HUES48 (cell line): ENCODE measurements around the gene PSMB10.
A peak's percentile ranks its signal among the peaks of the same experiment; 100 is the strongest.
"Not testable (repeated sequence)": the region's sequence is repeated elsewhere in the genome, so short reads cannot be mapped to it uniquely, and the experiment has no call there.

ENCODE experiments used
- H3K27ac ChIP-seq: one replicate; pipeline ENCODE4 v1.7.0; 2013; ENCODE audit warnings: low read depth, low read length, inconsistent platforms
- H3K27me3 ChIP-seq: 2 replicates; pipeline ENCODE4 v1.6.1; 2013; ENCODE audit warnings: mild to moderate bottlenecking, low read length; ENCODE audit not compliant: control insufficient read depth, insufficient read depth
- H3K36me3 ChIP-seq: 2 replicates; pipeline ENCODE4 v1.6.1; 2013; ENCODE audit warnings: low read length; ENCODE audit not compliant: control insufficient read depth, insufficient read depth
- H3K4me1 ChIP-seq: 2 replicates; pipeline ENCODE4 v1.6.1; 2013; ENCODE audit warnings: mild to moderate bottlenecking, low read length; ENCODE audit not compliant: control insufficient read depth, insufficient read depth
- H3K4me3 ChIP-seq: 2 replicates; pipeline ENCODE4 v1.5.1; 2013; ENCODE audit warnings: mild to moderate bottlenecking, low read depth, low read length
- H3K9ac ChIP-seq: 2 replicates; pipeline ENCODE4 v1.6.1; 2013; ENCODE audit warnings: mild to moderate bottlenecking, low read depth, low read length, moderate library complexity
- H3K9me3 ChIP-seq: 2 replicates; pipeline ENCODE4 v1.6.1; 2013; ENCODE audit warnings: low read length; ENCODE audit not compliant: control insufficient read depth, insufficient read depth

The PSMB10 gene

GRCh38 chr16:67936124-67936879 is at the start of gene PSMB10:
Gene PSMB10 (minus strand): TSS chr16:67936850. CDS start chr16:67936749, 101 bp downstream.
- H3K9me3 ChIP-seq = no peaks in the 10 kb centered on the region
- peak within 1 kb of the TSS; percentile 84 for H3K9ac ChIP-seq
- peak within 1 kb of the TSS; percentile 99 for H3K4me3 ChIP-seq
- peak within 1 kb of the TSS; percentile 73 for H3K27ac ChIP-seq
- no peaks in the 10 kb centered on the region for H3K27me3 ChIP-seq
- H3K36me3 ChIP-seq = peaks cover 3% of the 10 kb centered on the region; the same call in 1 of the 2 replicates
- H3K4me1 ChIP-seq = peaks cover 11% of the 10 kb centered on the region

- Histone ChIP-seq H3K4me1 (no peaks in the 10 kb centered on the region), H3K27ac (no peak overlapping the region), H3K36me3 (no peaks in the 10 kb centered on the region)
Measured at GRCh38 chr16:67982011-67982696, 45.5 kb upstream of the PSMB10 start.

GRCh38 chr16:67979955-67980678 is 43.5 kb upstream of the PSMB10 start, which contains the start of gene DPEP3:
Gene DPEP3 (minus strand): TSS chr16:67980499. CDS start chr16:67980380, 119 bp downstream.
- no peaks in the 10 kb centered on the region for H3K4me1 ChIP-seq
- H3K9me3 ChIP-seq = no peaks in the 10 kb centered on the region
- no peaks in the 10 kb centered on the region for H3K36me3 ChIP-seq
- H3K27ac ChIP-seq = no peak within 1 kb of the TSS
- no peaks in the 10 kb centered on the region for H3K27me3 ChIP-seq
- H3K4me3 ChIP-seq = no peak within 1 kb of the TSS
- H3K9ac ChIP-seq = no peak within 1 kb of the TSS

More at GRCh38 chr16:67982011-67982696, 45.5 kb upstream of the PSMB10 start:
- Histone ChIP-seq H3K27me3 (no peaks in the 10 kb centered on the region), H3K9ac (no peak overlapping the region), H3K4me3 (no peak overlapping the region), H3K9me3 (no peaks in the 10 kb centered on the region)

- Histone ChIP-seq H3K9me3 (no peaks in the 10 kb centered on the region), H3K9ac (no peak overlapping the region), H3K27me3 (no peaks in the 10 kb centered on the region), H3K4me1 (no peaks in the 10 kb centered on the region), H3K27ac (no peak overlapping the region), H3K4me3 (no peak overlapping the region), H3K36me3 (no peaks in the 10 kb centered on the region)
Measured at GRCh38 chr16:67977469-67978227, 41.0 kb upstream of the PSMB10 start.

- H3K4me3 ChIP-seq = no peak overlapping the region
- H3K4me1 ChIP-seq = no peaks in the 10 kb centered on the region
- no peaks in the 10 kb centered on the region for H3K36me3 ChIP-seq
- no peak overlapping the region for H3K27ac ChIP-seq
- H3K9me3 ChIP-seq = no peaks in the 10 kb centered on the region
- no peak overlapping the region for H3K9ac ChIP-seq
- H3K27me3 ChIP-seq = no peaks in the 10 kb centered on the region
Measured at GRCh38 chr16:67977005-67977404, 40.4 kb upstream of the PSMB10 start.

GRCh38 chr16:67976205-67976604 is 39.6 kb upstream of the PSMB10 start:
- Histone ChIP-seq H3K27me3 (no peaks in the 10 kb centered on the region), H3K9ac (no peak overlapping the region), H3K4me1 (no peaks in the 10 kb centered on the region), H3K27ac (no peak overlapping the region), H3K9me3 (no peaks in the 10 kb centered on the region), H3K4me3 (no peak overlapping the region), H3K36me3 (no peaks in the 10 kb centered on the region)

GRCh38 chr16:67975321-67976105 is 38.9 kb upstream of the PSMB10 start:
- Histone ChIP-seq H3K4me3 (no peak overlapping the region), H3K27ac (no peak overlapping the region), H3K9me3 (no peaks in the 10 kb centered on the region), H3K27me3 (no peaks in the 10 kb centered on the region), H3K9ac (no peak overlapping the region), H3K36me3 (no peaks in the 10 kb centered on the region), H3K4me1 (no peaks in the 10 kb centered on the region)

GRCh38 chr16:67972285-67972684 is 35.6 kb upstream of the PSMB10 start:
- H3K9ac ChIP-seq, H3K9me3 ChIP-seq, H3K4me3 ChIP-seq, H3K36me3 ChIP-seq, H3K4me1 ChIP-seq, H3K27me3 ChIP-seq, H3K27ac ChIP-seq: not testable (repeated sequence)

- no peaks in the 10 kb centered on the region for H3K27me3 ChIP-seq
- H3K4me3 ChIP-seq = no peak overlapping the region
- no peak overlapping the region for H3K9ac ChIP-seq
Measured at GRCh38 chr16:67971111-67971510, 34.5 kb upstream of the PSMB10 start.

More at GRCh38 chr16:67971111-67971510, 34.5 kb upstream of the PSMB10 start:
- Histone ChIP-seq H3K36me3 (no peaks in the 10 kb centered on the region), H3K4me1 (peaks cover 19% of the 10 kb centered on the region), H3K9me3 (no peaks in the 10 kb centered on the region), H3K27ac (no peak overlapping the region)
